B cell (primary cell): ENCODE measurements around the gene LRBA. TPM values are rescaled to one million over a fixed set of nuclear protein-coding genes. Genes with fewer than 3 reads are reported as not detected.

Experiments used
- ATAC-seq: fragments of 200-7000 bp; cut with Tn5 transposase; one replicate; pipeline ENCODE4 v1.10.0; 2021; ENCODE audit warnings: low read depth, mild to moderate bottlenecking, moderate number of reproducible peaks, moderate library complexity
- CTCF ChIA-PET: fragments of 350-600 bp; sonication (Branson Sonifier 250); formaldehyde crosslinking; loops from one replicate; lab custom pipeline; 2021; ENCODE audit warnings: antibody characterized with exemption, inconsistent platforms; lab: Charles Lee
- POLR2A ChIA-PET: fragments of 350-600 bp; sonication (Branson Sonifier 250); formaldehyde crosslinking; loops from one replicate; lab custom pipeline; 2021; ENCODE audit warnings: antibody characterized with exemption; lab: Charles Lee
- DNase-seq: peaks from one replicate; pipeline ENCODE4 v3.0.0; 2013
- H2AFZ ChIP-seq: 2 replicates; pipeline ENCODE4 v1.6.1; 2012; ENCODE audit warnings: mild to moderate bottlenecking, low read depth, low read length; ENCODE audit not compliant: insufficient read depth, poor library complexity, severe bottlenecking
- H3K27ac ChIP-seq, 2 donors: 1 replicate in 1 of 2; 2 replicates in 1 of 2; pipeline ENCODE4 v1.5.1; 2012 to 2013; ENCODE audit warnings: low read length in 2 of 2, mild to moderate bottlenecking in 2 of 2, moderate library complexity in 1 of 2
- H3K27me3 ChIP-seq, 4 experiments: fragments of 200-600 bp in 1 of 4; sonication (generic) in 1 of 4; replicated peaks in 1 of 4; 1 replicate in 2 of 4; 2 replicates in 2 of 4; pipeline versions ENCODE4 v1.6.1 to v1.7.0; 2013 to 2016; ENCODE audit warnings: low read length in 3 of 4, mild to moderate bottlenecking in 2 of 4, mixed read lengths in 1 of 4, moderate library complexity in 1 of 4; ENCODE audit not compliant: insufficient read depth in 4 of 4, control insufficient read depth in 3 of 4; ENCODE audit errors: control extremely low read depth in 1 of 4
- H3K36me3 ChIP-seq, 2 experiments: replicated peaks in 1 of 2; 1 replicate in 1 of 2; 2 replicates in 1 of 2; pipeline versions ENCODE4 v1.6.1 to v1.7.1; 2013; ENCODE audit warnings: low read length in 1 of 2; ENCODE audit not compliant: insufficient read depth in 2 of 2, control insufficient read depth in 1 of 2; ENCODE audit errors: control extremely low read depth in 1 of 2, extremely low read depth in 1 of 2
- H3K4me1 ChIP-seq, 2 donors: fragments of 200-600 bp in 1 of 2; sonication (generic) in 1 of 2; 1 replicate in 1 of 2; 2 replicates in 1 of 2; pipeline versions ENCODE4 v1.5.1 to v1.6.1; 2013 to 2017; ENCODE audit warnings: low read length in 2 of 2; ENCODE audit not compliant: control insufficient read depth in 2 of 2, insufficient read depth in 2 of 2
- H3K4me2 ChIP-seq: replicated peaks from 2 replicates; pipeline ENCODE3; 2012; ENCODE audit warnings: mild to moderate bottlenecking, low read depth, low read length; ENCODE audit not compliant: poor library complexity, severe bottlenecking
- H3K4me3 ChIP-seq, 5 experiments: fragments of 200-600 bp in 1 of 5; sonication (generic) in 1 of 5; 1 replicate in 3 of 5; 2 replicates in 2 of 5; pipeline versions ENCODE4 v1.5.1 to v1.7.0; 2011 to 2016; ENCODE audit warnings: low read length in 4 of 5, mild to moderate bottlenecking in 4 of 5, low read depth in 2 of 5, control low read depth in 1 of 5, moderate library complexity in 1 of 5; ENCODE audit not compliant: insufficient read depth in 1 of 5; ENCODE audit errors: control extremely low read depth in 1 of 5, extremely low read depth in 1 of 5
- H3K79me2 ChIP-seq: fragments of 200-600 bp; sonication (generic); one replicate; pipeline ENCODE4 v1.6.0; 2016; ENCODE audit warnings: low read length; ENCODE audit not compliant: control insufficient read depth, insufficient read depth
- H3K9ac ChIP-seq: fragments of 200-600 bp; sonication (generic); 2 replicates; pipeline ENCODE4 v1.6.1; 2017; ENCODE audit warnings: mild to moderate bottlenecking, low read length, moderate library complexity
- H3K9me3 ChIP-seq, 3 donors: one replicate each; pipeline versions ENCODE4 v1.6.1 to v1.7.1; 2013; ENCODE audit warnings: low read length in 2 of 3; ENCODE audit not compliant: control insufficient read depth in 2 of 3, insufficient read depth in 1 of 3; ENCODE audit errors: control extremely low read depth in 1 of 3
- H4K20me1 ChIP-seq: 2 replicates; pipeline ENCODE4 v1.6.0; 2012; ENCODE audit warnings: mild to moderate bottlenecking, low read length; ENCODE audit not compliant: insufficient read depth, control insufficient read depth, poor library complexity, severe bottlenecking
- H3K27ac Mint-ChIP-seq: one replicate; pipeline ENCODE4 v1.8.0; 2021; ENCODE audit warnings: mixed read lengths
- H3K27me3 Mint-ChIP-seq: one replicate; pipeline ENCODE4 v1.8.0; 2021; ENCODE audit warnings: mixed read lengths
- H3K4me1 Mint-ChIP-seq: one replicate; pipeline ENCODE4 v1.8.0; 2021; ENCODE audit warnings: mixed read lengths
- H3K4me3 Mint-ChIP-seq: one replicate; pipeline ENCODE4 v1.8.0; 2021; ENCODE audit warnings: mixed read lengths
- H3K9me3 Mint-ChIP-seq: one replicate; pipeline ENCODE4 v1.8.0; 2022; ENCODE audit warnings: mixed read lengths; ENCODE audit not compliant: insufficient read depth
- EZH2 ChIP-seq: IDR thresholded peaks from 2 replicates; pipeline ENCODE4 v1.6.1; 2012; ENCODE audit warnings: borderline replicate concordance, low read depth, mild to moderate bottlenecking, moderate library complexity, low read length; ENCODE audit not compliant: insufficient read depth, poor library complexity, severe bottlenecking
- WGBS: methylation state at CpG from one replicate; pipeline ENCODE4 v1.1.5; 2013; ENCODE audit warnings: missing lambda C conversion rate; ENCODE audit not compliant: insufficient coverage; 5-methylcytosine and 5-hydroxymethylcytosine counted together
- intact Hi-C: fragments of 100-400 bp; cut with micrococcal nuclease; formaldehyde crosslinking; loops from one replicate; pipeline ENCODE4 v1.10.0; 2022
- polyA plus RNA-seq: library from polyadenylated mRNA; depleted of rRNA; stranded (reverse); fragments of >200 nt; gene quantifications from 2 replicates; pipeline ENCODE4 v1.2.3, GENCODE V29; 2012
- total RNA-seq, 2 donors: library from RNA; stranded (reverse); fragments of 120-200 nt in 1 of 2; gene quantifications; 1 replicate in 1 of 2; 2 replicates in 1 of 2; pipeline versions ENCODE4 v1.2.3 to v1.2.4, GENCODE V29; 2013 to 2022
- TF ChIP-seq, protein P1 (sequence below): fragments of 200-600 bp; IDR thresholded peaks from one replicate; pipeline ENCODE4 v1.8.0; 2022; ENCODE audit warnings: antibody characterized with exemption, mild to moderate bottlenecking

The LRBA gene
- total and polyA plus RNA-seq, 2 donors (not counting 1 experiment from before 2014, with no cell fraction given), result 17.5 to 86.7 TPM

DNA sequence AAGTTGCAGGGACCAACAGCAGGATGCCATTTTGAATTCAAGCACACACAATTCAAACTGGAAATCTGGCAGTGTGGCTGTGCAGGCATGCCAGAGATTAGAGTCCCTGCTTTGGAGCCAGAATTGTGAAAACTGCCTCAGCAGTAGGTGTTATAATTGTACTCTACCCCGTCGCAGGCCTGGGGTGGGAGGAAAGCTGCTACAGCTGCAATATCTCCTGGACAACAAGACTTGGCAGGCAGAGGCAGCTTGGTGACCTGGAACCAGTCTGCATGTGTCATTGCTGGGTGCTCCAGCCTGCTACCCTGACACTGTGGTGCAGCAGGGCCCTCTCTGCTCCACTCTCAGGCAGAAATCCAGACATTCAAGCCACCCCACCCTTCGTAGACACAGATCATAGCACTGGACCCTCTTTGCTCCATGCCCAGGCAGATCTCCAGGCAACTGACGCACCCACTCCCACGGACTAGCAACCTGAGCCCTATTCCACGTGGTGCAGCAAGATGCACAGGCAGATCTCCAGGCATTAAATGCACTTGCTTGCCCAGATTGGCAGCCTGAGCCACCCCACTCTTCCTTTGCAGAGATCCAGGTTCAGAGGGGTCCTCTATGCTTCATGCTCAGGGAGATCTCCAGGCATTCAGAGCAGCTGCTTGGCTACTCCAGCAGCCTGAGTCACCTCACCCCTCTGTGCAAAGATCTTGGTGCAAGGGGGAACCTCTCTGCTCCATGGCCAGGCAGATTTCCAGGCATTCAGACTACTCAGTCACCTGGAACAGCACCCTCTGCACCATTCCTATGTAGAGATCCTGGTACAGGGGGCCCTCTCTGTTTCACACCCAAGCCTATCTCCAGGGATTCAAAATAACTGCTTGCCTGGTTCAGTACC is 140.5 kb downstream of the LRBA start:
- Histone ChIP-seq H3K4me2 (no peak overlapping the region), H3K9ac (no peak overlapping the region), H3K27ac (no peak overlapping the region), H2AFZ (no peak overlapping the region), H3K4me3 (no peak overlapping the region), H3K9me3 (peaks cover 0 to 1% (median 0%) of the 10 kb centered on the region in 3 donors), H3K36me3 (peaks cover 7 to 11% of the 10 kb centered on the region in 2 experiments), H3K27me3 (no peaks in the 10 kb centered on the region), H3K4me1 (no peaks in the 10 kb centered on the region), H3K79me2 (peaks cover 9% of the 10 kb centered on the region), H4K20me1 (no peaks in the 10 kb centered on the region)
- Mint-ChIP-seq H3K4me3 (no peak overlapping the region), H3K27ac (no peak overlapping the region), H3K9me3 (peaks cover 3% of the 10 kb centered on the region), H3K27me3 (no peaks in the 10 kb centered on the region), H3K4me1 (peaks cover 4% of the 10 kb centered on the region)
- POLR2A ChIA-PET, result no interaction called here
- ATAC-seq (no peak), DNase-seq (no peak)
- TF ChIP-seq, protein P1, sequence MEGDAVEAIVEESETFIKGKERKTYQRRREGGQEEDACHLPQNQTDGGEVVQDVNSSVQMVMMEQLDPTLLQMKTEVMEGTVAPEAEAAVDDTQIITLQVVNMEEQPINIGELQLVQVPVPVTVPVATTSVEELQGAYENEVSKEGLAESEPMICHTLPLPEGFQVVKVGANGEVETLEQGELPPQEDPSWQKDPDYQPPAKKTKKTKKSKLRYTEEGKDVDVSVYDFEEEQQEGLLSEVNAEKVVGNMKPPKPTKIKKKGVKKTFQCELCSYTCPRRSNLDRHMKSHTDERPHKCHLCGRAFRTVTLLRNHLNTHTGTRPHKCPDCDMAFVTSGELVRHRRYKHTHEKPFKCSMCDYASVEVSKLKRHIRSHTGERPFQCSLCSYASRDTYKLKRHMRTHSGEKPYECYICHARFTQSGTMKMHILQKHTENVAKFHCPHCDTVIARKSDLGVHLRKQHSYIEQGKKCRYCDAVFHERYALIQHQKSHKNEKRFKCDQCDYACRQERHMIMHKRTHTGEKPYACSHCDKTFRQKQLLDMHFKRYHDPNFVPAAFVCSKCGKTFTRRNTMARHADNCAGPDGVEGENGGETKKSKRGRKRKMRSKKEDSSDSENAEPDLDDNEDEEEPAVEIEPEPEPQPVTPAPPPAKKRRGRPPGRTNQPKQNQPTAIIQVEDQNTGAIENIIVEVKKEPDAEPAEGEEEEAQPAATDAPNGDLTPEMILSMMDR, result no peak
- no peak for TF ChIP-seq EZH2
- CTCF ChIA-PET, result interaction anchor here (1.2 kb wide), 1 partner anchor 8 kb away, joined by 6 read pairs; no protein-coding TSS in a partner anchor
- WGBS, result 95% methylated on average over 6 of the region's 6 CpGs
- intact Hi-C loops, result no loop called here

DNA sequence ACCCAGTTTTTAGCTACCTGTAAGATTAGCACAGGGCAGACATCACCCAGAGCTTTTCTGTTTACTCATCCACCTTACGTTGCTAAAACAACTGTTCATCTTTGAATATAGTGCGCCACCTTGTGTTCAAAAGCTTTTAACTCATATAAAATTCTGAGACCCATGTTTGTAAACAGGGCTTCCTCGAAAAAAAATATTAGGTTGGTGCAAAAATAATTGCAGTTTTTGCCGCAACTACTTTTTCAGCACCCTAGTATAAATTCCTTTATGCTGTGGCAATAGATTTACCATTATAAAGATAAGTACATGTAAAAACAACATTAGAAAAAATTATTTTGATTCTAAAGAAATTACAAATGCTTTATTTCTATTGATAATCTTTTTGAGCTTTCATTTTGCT is 147.9 kb downstream of the LRBA start:
- no peak overlapping the region for H3K9ac ChIP-seq
- no peaks in the 10 kb centered on the region for H3K4me1 Mint-ChIP-seq
- H3K9me3 Mint-ChIP-seq, result no peaks in the 10 kb centered on the region
- H3K79me2 ChIP-seq, result no peaks in the 10 kb centered on the region
- ATAC-seq (peak; percentile 57), DNase-seq (peak; percentile 77)
- H3K4me3 ChIP-seq, result no peak overlapping the region
- TF ChIP-seq, protein P1, result peak; percentile 87
- no peak for TF ChIP-seq EZH2
- no peaks in the 10 kb centered on the region for H3K27me3 ChIP-seq
- H2AFZ ChIP-seq, result no peak overlapping the region
- peaks cover 3 to 11% of the 10 kb centered on the region in 2 experiments for H3K36me3 ChIP-seq
- H3K4me3 Mint-ChIP-seq, result no peak overlapping the region
- no peak overlapping the region for H3K4me2 ChIP-seq
- WGBS, result 20% methylated on average over 1 of the region's 4 CpGs
- POLR2A ChIA-PET, result interaction anchor here (0.6 kb wide), 1 partner anchor 11 kb away, joined by 3 read pairs; no protein-coding TSS in a partner anchor
- H3K27ac ChIP-seq, result no peak overlapping the region
- no peak overlapping the region for H3K27ac Mint-ChIP-seq
- CTCF ChIA-PET, result interaction anchor here (0.7 to 3.4 kb wide), 43 partner anchors 8 to 1711 kb away, joined by 3 to 28 read pairs (median 4); no protein-coding TSS in a partner anchor
- no peaks in the 10 kb centered on the region for H3K27me3 Mint-ChIP-seq
- intact Hi-C loops, result loop anchor here (1.0 to 2.0 kb wide), 3 partner anchors 568 to 886 kb away; no protein-coding TSS in a partner anchor
- no peaks in the 10 kb centered on the region for H4K20me1 ChIP-seq
- H3K4me1 ChIP-seq, result no peaks in the 10 kb centered on the region
- peaks cover 0 to 5% (median 0%) of the 10 kb centered on the region in 3 donors for H3K9me3 ChIP-seq
